ENCODE measurements around the gene KLK6.
"Not testable (repeated sequence)": the region's sequence is repeated elsewhere in the genome, so short reads cannot be mapped to it uniquely, and the experiment has no call there.

Gene KLK6

DNA sequence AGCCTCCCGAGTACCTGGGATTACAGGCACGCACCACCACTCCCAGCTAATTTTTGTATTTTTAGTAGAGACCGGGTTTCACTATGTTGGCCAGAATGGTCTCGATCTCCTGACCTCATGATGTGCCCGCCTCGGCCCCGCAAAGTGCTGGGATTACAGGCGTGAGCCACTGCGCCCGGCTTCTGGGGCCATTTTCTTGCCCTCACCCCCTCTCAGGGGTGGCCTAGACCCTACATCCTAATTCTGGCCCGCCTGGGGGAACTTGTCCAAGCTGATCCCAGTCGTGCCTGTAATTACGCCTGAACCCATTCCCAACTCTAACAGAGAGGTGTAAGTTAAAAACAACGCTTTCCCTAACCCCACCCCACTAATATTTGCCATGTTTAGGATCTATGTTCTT lies 15.0 kb upstream of the KLK6 start:
- DNase-seq: not testable (repeated sequence)

DNA sequence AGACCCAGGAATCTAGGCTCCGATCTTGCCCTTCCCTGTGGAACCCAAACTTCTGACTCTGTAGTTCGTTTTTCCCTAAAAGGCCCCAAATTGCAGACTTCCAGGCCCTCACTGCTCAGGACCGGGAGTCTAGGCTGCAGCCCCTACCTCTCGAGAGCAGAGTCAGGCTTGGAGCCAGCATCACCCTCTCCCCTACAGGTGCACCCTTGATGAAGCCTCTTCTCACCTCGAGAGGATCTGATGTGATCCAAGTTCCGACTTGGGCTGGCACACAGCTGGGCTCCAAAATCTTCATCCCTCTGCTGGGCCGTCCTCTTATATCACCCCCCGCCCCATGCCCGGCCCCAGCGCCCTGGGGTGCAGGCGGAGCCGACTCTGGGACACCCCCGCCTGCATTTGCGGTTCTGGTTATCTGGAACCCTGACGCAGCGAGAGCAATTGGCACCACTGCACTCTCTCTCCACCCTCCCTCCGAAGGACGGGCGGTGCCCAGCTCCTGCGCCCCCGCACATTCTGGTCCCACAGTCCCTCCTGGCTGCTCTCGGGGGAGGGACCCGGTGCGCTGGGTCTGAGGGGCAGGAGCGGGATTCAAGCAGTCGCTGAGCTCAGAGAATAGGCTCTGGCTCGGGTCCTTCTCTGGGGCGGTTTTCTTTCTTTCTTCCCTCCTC lies 14.4 kb upstream of the KLK6 start, which contains the start of gene KLK7:
KLK7 (minus strand) TSS at position 293 of the 668 bp plus-strand sequence. CDS start 1,518 bp downstream, outside the sequence.
- DNase-seq: no peak

DNA sequence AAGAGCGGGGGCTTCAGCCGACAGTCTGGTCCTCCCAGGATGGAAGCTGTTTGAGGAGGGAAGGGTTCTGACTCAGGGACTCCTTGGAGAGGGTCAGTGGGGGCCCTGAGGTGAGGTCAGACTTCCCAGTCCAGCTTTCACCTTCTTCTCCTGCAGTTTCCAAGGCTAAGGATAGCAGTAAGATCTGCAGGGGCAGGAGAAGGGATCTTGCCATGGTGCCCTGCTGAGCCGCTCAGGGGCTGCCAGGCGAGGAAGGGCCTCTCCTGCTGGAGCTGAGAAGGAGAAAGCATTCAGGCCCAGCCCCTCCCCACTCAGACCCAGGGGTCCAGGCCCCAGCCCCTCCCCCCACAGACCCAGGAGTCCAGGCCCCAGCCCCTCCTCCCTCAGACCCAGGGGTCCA lies 12.8 kb upstream of the KLK6 start:
- no peak for DNase-seq

DNA sequence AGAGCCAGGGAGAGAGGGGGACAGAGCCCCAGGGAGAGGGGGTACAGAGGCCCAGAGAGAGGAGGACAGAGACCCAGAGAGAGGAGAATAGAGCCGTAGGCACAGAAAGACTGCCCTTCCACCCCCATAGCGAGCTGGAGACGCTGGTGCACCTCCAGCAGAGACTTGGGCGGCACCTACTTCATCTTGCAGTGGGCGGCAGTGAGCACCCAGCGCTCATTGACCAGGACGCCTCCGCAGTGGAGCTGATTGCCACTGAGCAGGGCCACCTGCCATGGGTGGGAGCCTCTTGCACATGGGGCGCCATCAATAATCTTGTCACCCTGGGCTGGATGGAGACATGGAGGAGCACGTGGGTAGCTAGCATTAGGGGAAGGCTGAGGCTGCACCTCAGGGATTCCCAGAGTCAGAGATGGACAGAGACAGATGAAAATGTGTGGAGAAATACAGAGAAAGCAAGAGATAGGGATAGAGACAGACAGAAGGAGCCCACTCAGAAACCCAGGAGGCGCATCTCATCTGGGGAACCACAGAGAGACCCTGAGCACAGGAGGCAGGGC lies 12.3 kb upstream of the KLK6 start:
- DNase-seq: no peak

DNA sequence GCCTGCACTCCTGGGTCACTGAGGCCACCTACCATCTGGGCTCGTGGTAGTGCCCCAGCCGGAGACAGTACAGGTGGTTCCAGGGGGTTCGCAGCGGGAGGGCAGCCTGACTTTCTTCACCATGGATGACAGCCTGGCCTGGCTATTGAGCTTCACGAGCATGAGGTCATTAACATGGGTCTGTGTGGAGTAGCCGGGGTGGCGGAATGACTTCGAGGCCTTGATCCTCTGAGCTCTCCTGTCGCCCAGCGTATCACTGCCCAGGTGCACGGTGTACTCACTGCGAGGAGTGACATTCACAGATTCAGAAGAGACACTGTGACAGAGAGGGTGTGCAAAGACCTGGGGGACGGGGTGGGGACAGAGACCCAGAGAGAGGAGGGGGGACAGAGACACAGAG lies 10.8 kb upstream of the KLK6 start:
- DNase-seq: no peak

DNA sequence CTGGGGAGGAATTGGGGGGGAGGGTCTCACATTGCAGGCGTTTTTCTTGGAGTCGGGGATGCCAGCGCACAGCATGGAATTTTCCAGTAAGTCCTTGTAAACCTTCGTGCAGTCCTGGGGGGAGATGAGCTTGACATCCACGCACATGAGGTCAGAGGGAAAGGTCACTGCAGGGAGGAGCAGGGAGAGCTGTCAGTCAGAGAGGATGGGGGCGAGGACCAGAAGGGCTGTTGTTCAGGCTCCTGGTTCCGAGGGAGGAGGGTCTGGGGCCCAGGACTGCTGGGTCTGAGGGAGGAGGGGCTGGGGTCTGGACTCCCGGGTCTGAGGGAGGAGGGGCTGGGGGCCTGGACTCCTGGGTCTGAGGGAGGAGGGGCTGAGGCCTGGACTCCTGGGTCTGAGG lies 10.4 kb upstream of the KLK6 start:
- no peak for DNase-seq

DNA sequence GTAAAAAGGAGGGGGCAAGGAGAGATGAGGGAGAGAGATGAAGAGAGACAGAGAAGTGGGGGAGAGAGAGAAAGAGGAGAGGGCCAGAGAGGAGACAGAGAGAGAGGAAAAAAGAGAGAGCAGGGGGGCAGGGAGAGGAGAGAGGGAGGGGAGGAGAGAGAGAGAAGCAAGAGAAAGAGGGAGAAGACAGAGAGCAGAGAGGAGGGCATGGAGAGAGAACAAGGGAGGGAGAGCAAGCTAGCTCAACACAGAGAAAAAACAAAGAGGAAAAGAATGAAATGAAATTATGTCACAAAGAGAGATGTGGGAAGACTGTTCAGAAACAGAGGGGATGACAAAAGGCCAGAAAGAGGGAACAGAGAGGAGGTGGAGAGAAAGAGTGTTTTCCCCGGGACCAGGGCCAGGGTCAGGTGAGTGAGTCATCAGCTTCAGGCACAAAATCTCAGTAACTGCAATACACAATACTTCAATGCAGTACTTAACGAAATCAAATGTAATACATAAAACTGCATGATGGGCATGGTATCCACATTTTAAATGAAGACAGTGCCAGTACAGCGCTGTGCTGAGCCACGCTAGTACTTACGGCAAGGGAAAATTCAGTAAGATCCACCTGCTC lies 9.5 kb upstream of the KLK6 start:
- no peak for DNase-seq

DNA sequence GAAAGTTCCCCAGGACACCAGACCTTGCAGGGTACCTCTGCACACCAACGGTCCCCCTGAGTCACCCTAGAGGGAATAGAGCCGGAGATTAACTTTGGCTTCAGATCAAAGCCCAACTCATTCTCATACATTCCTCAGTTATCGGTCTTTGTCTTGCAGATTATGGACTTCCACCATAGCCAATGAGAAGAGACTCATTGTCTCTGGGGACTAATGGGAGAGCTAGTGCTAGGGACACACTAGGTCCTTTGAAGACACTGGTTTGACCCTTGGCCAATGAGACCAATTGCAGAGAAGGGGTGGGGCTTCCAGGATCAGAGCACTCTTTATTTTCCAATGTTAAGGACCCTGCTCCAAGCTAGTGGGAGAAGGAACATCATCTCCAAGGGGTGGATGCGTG lies 8.2 kb upstream of the KLK6 start:
- no peak for DNase-seq

DNA sequence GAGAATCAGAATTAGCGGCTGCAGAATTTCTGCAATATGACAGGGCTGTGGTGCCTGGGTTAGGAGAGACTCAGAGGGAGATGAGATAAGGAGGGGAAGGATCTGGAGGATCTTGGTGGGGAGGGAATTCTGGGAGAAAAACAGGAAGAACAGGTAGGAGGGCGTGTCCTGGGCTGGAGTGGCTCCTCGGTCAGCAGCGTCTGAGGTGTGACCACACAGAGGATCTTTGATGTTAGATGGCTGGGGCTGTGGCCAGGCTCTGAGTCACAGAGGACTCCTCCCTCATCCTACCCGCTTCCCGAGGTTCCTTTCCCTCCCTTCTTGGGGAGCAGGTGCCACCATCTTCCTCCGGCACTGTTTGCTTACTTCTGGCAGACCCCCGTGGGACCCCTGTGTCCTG lies 6.4 kb upstream of the KLK6 start:
- no peak for DNase-seq

DNA sequence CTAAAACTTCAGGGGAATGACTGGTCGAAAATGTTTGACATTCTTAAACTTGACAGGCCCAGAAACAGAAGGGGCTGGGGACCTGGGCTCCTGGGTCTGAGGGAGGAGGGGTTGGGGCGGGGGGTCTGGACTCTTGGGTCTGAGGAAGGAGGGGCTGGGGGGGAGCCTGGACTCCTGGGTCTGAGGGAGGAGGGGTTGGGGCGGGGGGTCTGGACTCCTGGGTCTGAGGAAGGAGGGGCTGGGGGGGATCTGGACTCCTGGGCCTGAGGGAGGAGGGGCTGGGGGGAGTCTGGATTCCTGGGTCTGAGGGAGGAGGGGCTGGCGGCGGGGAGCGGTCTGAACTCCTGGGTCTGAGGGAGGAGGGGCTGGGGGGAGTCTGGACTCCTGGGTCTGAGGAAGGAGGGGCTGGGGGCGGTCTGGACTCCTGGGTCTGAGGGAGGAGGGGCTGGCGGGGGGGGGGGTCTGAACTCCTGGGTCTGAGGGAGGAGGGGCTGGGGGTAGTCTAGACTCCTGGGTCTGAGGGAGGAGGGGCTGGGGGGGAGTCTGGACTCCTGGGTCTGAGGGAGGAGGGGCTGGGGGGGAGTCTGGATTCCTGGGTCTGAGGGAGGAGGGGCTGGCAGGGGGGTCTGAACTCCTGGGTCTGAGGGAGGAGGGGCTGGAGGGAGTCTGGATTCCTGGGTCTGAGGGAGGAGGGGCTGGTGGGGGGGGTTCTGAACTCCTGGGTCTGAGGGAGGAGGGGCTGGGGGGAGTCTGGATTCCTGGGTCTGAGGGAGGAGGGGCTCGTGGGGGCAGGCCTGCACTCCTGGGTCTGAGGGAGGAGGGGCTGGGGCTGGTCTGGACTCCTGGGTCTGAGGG lies 5.5 kb upstream of the KLK6 start:
- DNase-seq: no peak

DNA sequence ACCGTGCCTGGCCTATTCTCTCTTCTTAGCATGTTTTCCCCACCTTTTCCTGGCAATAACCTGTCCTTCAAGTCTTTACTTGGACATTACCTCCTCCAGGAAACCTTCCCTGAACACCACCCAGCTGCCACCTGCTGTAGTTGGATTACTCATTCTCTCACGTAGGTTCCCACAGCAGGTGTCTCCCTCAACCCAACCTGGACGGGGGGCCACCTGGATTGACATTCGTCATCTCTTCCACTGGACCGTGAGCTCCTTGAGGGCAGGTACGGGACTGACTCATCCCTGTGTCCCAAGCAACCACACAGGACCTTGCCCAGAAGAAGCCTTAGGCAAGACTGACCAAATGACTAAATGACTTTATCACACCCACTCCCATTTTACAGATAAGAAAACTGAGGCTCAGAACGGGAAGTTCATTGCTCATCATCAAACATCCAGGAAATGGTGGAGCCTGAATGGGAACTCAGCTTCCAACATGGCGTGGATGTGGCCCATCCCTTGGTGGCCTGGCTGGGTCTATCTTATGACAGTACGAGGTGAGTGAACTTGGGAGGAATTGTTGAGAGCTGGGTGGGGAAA lies 3.5 kb upstream of the KLK6 start:
- DNase-seq: no peak

DNA sequence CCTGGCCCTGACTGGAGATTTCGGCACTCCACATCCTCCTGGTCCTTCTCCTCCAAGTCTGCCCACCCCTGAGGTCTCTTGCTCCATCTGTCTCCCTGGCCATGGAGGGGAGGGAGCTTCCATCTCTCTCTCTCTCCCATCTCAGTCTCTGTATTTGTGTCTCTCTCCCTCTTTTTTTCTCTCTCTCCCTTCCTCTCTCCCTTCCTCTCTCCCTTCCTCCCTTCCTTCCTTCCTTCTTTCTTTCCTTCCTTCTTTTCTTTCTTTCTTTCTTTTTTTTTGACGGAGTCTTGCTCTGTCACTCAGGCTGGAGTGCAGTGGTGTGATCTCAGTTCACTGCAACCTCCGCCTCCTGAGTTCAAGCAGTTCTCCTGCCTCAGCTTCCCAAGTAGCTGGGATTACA lies 419 bp upstream of the KLK6 start:
- DNase-seq: not testable (repeated sequence)

DNA sequence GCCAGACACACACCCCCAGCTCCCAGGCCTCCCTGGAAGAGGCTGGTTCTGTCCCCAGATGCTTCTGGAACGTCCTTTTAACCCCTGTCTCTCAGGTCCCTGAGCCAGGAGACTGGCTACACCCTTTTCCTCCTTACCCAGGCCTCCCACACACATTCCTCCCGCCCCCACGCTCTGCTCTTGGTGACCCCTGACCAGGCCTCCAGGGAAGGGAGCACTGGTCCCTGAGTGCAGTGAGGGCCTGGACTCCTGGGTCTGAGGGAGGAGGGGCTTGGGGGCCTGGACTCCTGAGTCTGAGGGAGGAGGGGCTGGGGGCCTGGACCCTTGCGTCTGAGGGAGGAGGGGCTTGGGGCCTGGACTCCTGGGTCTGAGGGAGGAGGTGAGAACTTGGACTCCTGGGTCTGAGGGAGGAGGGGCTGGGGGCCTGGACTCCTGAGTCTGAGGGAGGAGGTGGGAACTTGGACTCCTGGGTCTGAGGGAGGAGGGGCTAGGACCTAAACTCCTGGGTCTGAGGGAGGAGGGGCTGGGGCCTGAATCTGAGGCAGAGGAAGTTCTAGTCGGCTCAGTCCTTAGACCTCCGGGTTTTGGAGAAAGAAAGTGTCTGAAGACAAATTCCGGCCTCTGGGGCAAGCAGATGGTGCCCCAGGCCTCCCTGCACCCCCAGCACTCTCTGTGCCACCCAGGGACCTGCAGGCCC lies 527 bp downstream of the KLK6 start:
- no peak for DNase-seq

DNA sequence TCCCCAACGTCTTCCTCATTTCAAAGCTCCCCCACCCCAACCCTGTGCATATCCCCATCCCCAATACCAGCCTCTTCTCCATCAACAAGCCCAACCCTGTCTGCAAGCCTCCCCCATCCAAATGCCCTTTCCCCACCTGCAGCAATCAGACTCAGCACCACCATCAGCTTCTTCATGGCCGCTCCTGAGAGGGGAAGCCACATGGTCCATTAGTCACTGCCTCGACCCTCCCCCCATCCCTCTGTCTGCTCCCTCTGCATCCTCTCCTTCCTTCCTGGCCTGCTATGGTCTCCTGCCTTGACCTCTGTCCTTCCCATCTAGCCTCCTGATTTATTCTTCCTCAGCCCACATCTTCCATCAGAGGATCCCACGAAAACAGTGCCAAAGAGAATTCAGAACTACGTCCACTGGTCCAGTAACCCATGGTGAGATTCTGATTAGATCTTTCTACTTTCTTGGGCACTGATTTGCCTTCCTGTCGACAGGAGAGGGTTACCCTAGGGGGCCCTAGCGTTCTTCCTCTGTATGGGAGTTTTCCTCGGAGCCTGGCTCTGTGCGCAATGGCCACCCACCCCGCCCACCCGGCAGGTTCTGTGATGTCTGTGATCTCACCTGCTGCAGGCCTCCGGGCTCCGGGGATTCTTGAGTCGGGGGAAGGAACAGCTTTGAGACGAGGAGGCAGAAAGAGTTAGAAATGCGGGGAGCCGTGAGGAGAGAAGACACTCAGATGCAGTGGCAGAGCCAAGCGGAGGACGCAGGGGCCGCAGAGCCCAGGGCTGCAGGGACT lies 1.3 kb downstream of the KLK6 start:
- DNase-seq: no peak

DNA sequence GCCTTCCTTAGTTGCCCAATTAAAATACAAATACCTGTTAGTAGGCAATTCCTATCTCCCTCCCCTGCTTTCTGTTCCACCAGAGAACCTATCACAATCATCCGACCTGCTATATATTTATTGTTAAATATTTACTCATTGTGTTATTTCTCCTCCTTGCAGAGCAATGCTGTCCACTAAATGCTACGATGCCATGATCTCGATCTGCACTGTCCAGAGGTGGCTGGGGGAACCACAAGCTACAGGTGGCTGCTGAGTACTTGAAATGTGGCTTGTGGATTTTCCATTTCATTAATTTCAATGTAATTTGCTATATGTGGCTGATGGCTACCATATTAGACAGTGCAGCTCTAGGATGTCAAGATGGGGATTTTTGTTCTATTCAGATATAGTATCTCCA lies 5.1 kb downstream of the KLK6 start:
- DNase-seq: no peak

DNA sequence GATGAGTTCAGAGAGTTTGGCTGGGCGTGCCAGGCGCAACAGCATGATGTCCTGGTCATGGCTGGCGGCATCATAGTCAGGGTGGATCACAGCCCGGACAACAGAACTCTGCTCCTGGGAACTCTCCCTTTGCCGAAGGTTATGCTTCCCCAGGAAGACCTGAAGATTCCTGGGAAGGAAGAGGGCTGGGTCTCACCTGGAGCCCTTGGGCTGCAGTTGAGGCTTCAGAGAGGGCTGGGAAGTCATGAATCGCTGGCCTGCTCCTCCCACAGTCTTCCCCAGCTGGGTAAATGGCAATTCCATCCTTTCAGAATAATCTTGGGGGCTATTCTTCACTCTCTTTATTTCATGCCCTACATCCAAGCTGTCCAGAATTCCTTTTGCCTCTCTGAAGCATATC lies 6.0 kb downstream of the KLK6 start:
- no peak for DNase-seq

DNA sequence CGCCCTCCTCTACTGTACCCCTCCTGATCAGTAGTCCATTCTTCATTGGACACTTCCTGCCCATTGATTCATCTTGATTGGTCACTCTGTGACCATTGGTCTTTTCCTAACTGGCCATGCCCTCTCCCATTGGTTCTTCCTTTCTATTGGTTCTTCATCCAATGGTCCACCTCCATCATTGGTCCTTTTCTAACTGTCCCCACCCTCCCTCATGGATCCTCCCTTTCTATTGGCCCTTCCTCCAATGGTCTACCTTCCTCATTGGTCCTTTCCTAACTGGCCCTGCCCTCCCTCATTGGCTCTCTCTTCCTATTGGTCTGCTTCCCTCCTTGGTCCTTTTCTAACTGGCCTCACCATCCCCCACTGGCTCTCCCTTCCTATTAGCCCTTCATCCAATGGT lies 7.1 kb downstream of the KLK6 start:
- no peak for DNase-seq

DNA sequence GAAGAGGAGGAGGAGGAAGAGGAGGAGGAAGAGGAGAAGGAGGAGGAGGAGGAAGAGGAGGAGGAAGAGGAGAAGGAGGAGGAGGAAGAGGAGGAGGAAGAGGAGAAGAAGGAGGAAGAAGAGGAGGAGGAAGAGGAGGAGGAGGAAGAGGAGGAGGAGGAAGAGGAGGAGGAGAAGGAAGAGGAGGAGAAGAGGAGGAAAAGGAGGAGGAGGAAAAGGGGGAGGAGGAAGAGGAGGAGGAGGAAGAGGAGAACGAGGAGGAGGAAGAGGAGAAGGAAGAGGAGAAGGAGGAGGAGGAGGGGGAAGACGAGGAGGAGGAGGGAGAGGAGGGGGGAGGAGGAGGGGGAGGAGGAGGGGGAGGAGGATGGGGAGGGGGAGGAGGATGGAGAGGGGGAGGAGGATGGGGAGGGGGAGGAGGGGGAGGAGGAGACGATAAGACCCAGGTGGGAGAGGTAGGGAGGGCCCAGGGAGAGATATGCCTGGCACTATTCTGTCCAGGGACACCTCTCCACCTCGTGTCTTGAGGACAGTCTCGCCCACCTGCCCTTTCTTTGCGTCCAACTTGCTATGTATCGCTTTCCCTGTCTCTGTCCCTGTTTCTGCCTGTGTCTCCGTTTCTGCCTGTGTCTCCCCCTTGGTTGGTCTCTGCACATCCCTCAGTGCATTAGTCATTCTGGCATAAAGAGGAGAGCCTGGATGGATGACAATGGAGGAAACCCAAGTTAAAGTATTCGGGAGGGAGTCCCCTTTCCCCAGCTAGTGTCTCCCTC lies 9.5 kb downstream of the KLK6 start:
- no peak for DNase-seq

DNA sequence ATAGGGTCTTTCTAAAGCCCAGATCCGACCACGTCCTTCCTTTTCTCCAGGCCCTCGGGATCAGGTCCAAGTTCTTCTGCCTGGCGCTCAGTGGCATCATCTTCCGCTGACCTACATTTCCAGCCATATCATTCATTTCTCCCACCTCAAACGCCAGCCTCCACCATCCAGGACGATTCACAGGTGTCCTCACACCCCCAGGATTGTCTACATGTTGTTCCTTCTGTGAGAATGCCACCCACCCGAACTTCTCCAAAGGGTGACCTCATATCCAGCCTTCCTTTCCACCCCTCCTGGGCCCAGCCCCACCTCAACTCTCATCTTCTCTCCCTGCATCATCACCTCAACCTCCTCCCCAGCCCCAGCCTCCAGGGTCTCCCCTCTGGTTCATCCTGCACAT lies 11.8 kb downstream of the KLK6 start:
- DNase-seq: no peak

DNA sequence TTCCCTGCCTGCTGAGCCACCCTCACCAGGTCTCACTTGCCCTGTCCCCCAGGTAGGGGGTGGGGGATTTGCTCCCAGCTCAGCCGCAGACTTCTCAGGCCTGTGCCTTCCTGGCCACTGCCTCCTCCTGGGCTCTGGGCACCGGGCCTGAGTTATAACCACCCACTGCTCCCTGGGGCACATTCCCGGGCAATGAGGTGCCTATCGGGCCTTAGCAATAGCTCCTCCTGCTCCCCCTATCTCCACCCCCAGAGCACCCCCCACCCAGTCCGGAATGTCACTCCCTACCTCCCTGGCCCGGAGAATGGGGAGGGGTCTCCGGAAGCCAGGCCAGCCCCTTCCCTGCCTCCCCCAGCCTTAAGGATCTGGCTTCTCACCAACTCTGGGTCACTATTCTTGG lies 16.5 kb downstream of the KLK6 start, which contains the start of gene KLK5:
KLK5 (minus strand) TSS at position 129 of the 400 bp plus-strand sequence. CDS start 381 bp downstream, outside the sequence.
- DNase-seq: no peak

DNA sequence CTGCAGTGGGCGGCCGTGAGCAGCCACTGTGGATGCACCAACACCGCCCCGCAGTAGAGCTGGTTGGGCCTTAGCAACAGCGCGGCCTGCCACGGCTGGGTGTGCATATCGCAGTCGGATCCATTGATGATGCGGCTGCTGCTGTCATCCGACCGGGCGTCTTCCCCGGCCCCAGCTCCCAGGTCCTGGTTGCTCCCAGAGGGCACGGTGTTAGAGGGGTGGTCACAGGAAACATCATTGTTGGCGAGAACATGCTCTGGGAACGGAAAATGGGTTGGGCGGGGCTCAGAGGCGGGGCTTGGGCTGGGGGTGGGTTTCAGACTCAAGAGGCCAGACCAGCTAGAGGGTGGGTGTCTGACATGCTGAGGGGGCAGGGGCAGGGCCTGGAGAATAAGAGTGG lies 19.5 kb downstream of the KLK6 start:
- DNase-seq: no peak
